Measurements from ENCODE around the gene PHACTR4. TPM values are rescaled to one million over a fixed set of nuclear protein-coding genes. Genes with fewer than 3 reads are reported as not detected.

PHACTR4 gene
- total and polyA plus RNA-seq, 2 experiments from 2014 or later = 21.5 to 22.1 TPM

DNA sequence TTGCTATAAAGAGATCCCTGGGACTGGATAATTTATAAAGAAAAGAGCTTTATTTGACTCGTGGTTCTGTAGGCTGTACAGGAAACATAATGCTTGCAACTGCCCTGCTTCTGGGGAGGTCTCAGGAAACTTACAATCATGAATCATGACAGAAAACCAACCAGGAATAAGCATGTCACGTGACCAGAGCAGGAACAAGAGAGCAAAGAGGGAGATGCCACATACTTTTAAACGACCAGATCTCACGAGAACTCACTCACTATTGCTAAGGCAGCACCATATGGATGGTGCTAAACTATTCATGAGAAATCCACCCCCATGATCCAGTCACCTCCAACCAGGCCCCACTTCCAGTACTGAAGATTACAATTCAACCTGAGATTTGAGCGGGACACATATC, 86.5 kb downstream of the PHACTR4 start:
- H3K36me3 ChIP-seq (replicated peaks; ENCODE audit: insufficient read depth, low read depth) = no peaks in the 10 kb centered on the region
- H3K4me2 ChIP-seq = no peak overlapping the region
- no peaks in the 10 kb centered on the region for H3K27me3 ChIP-seq
- no peak overlapping the region for H2AFZ ChIP-seq
- TF ChIP-seq CTCF (IDR thresholded peaks at IDR 0.05; ENCODE audit: poor library complexity) = no peak
- TF ChIP-seq EZH2phosphoT487 (IDR thresholded peaks at IDR 0.05; ENCODE audit: low read depth, severe bottlenecking, unreplicated experiment) = no peak
- TF ChIP-seq EZH2 (IDR thresholded peaks at IDR 0.05; ENCODE audit: borderline replicate concordance) = no peak
- WGBS (ENCODE audit: low lambda C conversion rate, missing lambda C conversion rate) = 84% methylated on average over 5 of the region's 5 CpGs
- H3K79me2 ChIP-seq = peaks cover 12% of the 10 kb centered on the region
- no peak overlapping the region for H3K27ac ChIP-seq
- H3K9me3 ChIP-seq (ENCODE audit: low read depth) = no peaks in the 10 kb centered on the region
- DNase-seq (ENCODE audit: low spot score) = peak; percentile 23
- H3K9me2 ChIP-seq (replicated peaks; ENCODE audit: insufficient read depth) = no peaks in the 10 kb centered on the region
- H4K20me1 ChIP-seq (ENCODE audit: insufficient read depth, poor library complexity, severe bottlenecking) = no peaks in the 10 kb centered on the region
- no peaks in the 10 kb centered on the region for H3K4me1 ChIP-seq (ENCODE audit: insufficient read depth)
- H3K4me3 ChIP-seq = no peak overlapping the region

DNA sequence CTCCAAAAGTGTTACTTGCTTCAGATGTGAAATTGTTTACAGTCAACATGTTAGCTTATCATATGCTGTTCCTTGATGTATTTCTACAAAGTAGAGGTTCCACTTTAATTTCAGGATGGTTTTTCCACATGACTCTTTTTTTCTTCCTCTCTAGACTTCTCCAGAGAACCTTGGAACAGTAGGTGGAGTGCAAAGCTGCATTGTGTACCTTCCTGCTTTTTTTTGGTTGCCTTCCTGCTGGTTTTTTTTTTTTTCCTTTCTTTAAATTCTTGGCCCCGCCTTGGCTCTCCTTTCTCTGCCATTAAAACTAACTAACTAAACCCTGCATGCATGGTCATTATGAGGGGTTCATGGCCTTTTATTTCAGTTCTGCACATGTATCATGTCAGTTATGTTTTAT, 88.1 kb downstream of the PHACTR4 start:
- 87% methylated on average over 1 of the region's 1 CpG for WGBS (ENCODE audit: low lambda C conversion rate, missing lambda C conversion rate)
- Histone ChIP-seq H4K20me1 (ENCODE audit: insufficient read depth, poor library complexity, severe bottlenecking) (no peaks in the 10 kb centered on the region), H3K27me3 (no peaks in the 10 kb centered on the region), H3K79me2 (peaks cover 9% of the 10 kb centered on the region), H3K27ac (no peak overlapping the region), H3K4me2 (no peak overlapping the region), H3K36me3 (replicated peaks; ENCODE audit: insufficient read depth, low read depth) (no peaks in the 10 kb centered on the region), H3K9me2 (replicated peaks; ENCODE audit: insufficient read depth) (no peaks in the 10 kb centered on the region), H3K9me3 (ENCODE audit: low read depth) (no peaks in the 10 kb centered on the region), H3K4me1 (ENCODE audit: insufficient read depth) (no peaks in the 10 kb centered on the region), H3K4me3 (no peak overlapping the region), H2AFZ (no peak overlapping the region)
- TF ChIP-seq EZH2 (IDR thresholded peaks at IDR 0.05; ENCODE audit: borderline replicate concordance) = no peak
- TF ChIP-seq EZH2phosphoT487 (IDR thresholded peaks at IDR 0.05; ENCODE audit: low read depth, severe bottlenecking, unreplicated experiment) = no peak
- TF ChIP-seq CTCF (IDR thresholded peaks at IDR 0.05; ENCODE audit: poor library complexity) = no peak
- no peak for DNase-seq (ENCODE audit: low spot score)

- Histone ChIP-seq H3K27ac (no peak overlapping the region), H2AFZ (no peak overlapping the region), H3K4me1 (ENCODE audit: insufficient read depth) (no peaks in the 10 kb centered on the region), H3K79me2 (peaks cover 9% of the 10 kb centered on the region), H3K9me3 (ENCODE audit: low read depth) (no peaks in the 10 kb centered on the region), H4K20me1 (ENCODE audit: insufficient read depth, poor library complexity, severe bottlenecking) (no peaks in the 10 kb centered on the region), H3K4me3 (no peak overlapping the region), H3K36me3 (replicated peaks; ENCODE audit: insufficient read depth, low read depth) (no peaks in the 10 kb centered on the region), H3K9me2 (replicated peaks; ENCODE audit: insufficient read depth) (no peaks in the 10 kb centered on the region), H3K27me3 (no peaks in the 10 kb centered on the region), H3K4me2 (no peak overlapping the region)
- WGBS (ENCODE audit: low lambda C conversion rate, missing lambda C conversion rate) = 88% methylated on average over 7 of the region's 7 CpGs
- DNase-seq (ENCODE audit: low spot score) = no peak
- no peak for TF ChIP-seq CTCF (IDR thresholded peaks at IDR 0.05; ENCODE audit: poor library complexity)
- TF ChIP-seq EZH2phosphoT487 (IDR thresholded peaks at IDR 0.05; ENCODE audit: low read depth, severe bottlenecking, unreplicated experiment) = no peak
- no peak for TF ChIP-seq EZH2 (IDR thresholded peaks at IDR 0.05; ENCODE audit: borderline replicate concordance)
Observed at GRCh38 chr1:28458237-28459228, 89.0 kb downstream of the PHACTR4 start.
